HG02840 (cell line): Measurements from ENCODE around the gene CDH8.

Source experiments
- ATAC-seq: cut with Tn5 transposase; IDR thresholded peaks from one replicate; pipeline ENCODE4 v1.9.1; 2021; ENCODE audit warnings: mild to moderate bottlenecking, moderate library complexity, moderate number of reproducible peaks; ENCODE audit not compliant: unreplicated experiment, low FRiP score

CDH8 gene

GRCh38 chr16:62036101-62036801, at the start of gene CDH8:
CDH8 (minus strand) TSS chr16:62036438; CDS start chr16:62021403, 15,035 bp downstream.
- no peak for ATAC-seq

- ATAC-seq, result no peak
Measured at GRCh38 chr16:62079236-62079635, 43.0 kb upstream of the CDH8 start.

DNA sequence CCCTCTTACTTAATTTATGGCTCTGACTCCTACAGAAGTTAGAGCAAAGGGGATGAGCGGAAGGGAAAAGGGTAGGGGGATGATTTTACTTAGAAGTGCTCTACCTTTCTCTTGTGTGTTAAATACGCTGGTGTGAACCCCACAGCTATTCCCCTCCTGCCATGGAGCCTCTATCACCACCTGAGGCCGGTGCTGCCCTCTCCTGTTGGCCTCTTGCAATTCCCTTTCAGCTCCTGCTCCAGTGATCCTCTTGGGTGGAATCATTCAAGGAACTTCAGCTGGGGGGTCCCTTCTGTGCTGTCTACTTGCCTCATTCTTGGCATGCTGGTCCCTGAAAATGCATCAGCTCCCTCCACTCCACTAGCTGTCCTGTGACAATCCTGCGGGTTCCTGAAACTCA, 41.8 kb upstream of the CDH8 start:
- ATAC-seq, result no peak

- ATAC-seq, result no peak
Measured at GRCh38 chr16:62076886-62077285, 40.6 kb upstream of the CDH8 start.

GRCh38 chr16:62068747-62069146, 32.5 kb upstream of the CDH8 start:
- ATAC-seq, result no peak

DNA sequence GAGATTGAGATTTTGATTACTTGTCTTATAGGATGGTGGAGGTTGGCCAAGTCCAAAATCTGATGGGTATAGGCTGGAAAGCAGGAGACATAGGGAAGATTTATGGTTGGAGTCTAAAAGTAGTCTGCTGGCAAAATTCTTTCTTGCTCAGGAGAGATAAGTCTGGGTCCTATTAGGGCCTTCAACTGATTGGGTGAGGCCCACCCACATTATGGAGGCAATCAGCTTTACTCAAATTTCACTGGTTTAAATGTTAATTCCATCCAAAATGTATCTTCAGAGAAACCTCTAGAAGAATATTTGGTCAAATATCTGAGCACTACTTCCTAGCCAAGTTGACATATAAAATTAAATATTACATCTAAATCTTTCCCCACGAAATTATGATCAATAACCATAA, 31.7 kb upstream of the CDH8 start:
- no peak for ATAC-seq

DNA sequence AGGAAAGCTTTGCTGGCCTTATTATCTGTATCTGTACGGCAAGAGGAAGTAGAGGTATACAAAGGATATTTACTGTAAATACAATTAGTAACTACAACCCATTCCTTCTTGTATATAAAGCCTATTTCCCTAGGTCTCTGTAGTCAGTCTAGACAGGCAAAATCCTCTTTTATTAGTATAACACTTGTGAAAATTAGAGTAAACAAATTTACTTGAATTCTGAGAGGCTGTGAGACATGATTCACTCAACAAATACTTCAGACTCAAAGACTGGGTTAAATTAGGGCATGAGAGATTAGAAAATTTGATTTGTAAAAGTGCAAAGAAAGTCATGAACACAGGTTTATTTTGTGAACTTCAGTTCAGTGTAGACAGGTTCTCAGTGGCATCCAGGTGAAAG, 30.9 kb upstream of the CDH8 start:
- ATAC-seq, result no peak

- no peak for ATAC-seq
Measured at GRCh38 chr16:62066747-62067146, 30.5 kb upstream of the CDH8 start.

DNA sequence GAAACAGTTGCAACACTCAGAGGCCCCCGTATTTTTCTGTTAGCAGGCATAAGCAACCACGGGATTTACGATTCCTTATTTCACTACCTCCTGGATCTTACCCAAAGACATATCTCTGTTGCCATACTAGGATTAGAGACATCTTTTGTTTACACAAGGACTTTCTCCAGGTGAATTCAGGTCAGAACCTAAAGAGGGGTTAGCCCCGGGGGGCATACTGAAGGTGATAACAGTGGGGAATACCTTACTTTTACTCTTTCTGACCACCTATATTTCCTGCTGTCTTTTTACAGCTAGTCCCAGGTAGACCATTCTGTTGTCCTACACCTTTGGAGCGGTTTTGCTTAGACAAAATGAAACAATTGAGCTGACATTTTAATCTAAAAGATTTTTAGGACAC, 27.9 kb upstream of the CDH8 start:
- ATAC-seq, result no peak

DNA sequence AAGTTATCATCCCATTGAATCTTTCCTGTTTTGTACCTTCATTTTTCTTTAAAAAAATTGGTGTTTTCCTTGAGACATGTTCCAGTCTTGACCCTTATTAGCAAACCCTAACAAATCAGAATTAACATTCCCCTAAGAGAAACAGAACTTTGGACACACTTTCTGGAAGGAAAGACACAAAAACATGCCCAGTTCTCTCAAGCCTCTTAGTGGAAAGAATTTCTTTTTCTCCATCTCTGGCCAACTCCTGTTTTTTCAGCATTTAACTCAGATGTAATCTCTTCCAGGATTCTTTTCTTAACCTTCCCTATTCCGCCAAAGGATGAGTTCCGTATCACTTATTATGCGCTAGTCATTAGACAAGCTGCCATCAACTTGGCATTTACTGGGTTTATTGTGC, 23.9 kb upstream of the CDH8 start:
- no peak for ATAC-seq

DNA sequence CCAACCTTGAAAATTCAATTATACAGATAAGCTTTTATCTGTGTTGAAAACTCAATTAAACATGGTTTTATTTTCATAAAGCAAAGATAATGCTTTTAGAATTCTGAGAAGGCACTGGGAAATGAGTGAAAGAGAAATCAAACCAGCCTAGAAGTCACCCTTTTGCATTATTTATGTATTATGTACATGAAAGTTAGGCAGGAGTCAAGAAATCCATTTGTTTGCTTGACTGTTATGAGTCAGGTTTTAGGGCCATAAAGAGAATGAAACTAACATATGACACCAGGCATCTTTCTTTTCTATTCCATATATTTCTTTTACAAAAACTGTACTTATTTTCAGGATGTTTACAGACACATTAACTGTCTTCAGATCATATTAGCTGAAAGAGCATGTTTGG, 23.3 kb upstream of the CDH8 start:
- no peak for ATAC-seq

GRCh38 chr16:62058412-62058811, 22.2 kb upstream of the CDH8 start:
- no peak for ATAC-seq

- no peak for ATAC-seq
Measured at GRCh38 chr16:62051942-62052341, 15.7 kb upstream of the CDH8 start.

DNA sequence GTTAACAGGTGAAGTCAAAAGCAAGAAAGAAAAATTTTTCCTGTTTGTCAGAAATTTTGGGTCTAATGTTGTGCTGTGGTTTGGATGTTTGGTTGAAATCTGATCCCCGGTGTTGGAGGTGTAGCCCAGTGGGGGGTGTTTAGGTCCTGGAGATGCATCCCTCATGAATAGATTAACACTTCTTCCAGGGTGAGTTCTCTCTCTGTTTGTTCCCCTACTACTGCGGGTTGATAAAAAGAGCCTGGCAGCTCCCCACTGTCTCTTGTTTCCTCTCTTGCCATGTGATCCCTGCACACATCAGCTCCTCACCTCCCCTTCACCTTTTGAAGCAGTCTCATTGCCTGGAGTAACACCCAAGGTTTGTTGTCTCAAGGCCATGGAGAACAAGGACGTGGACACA, 14.6 kb upstream of the CDH8 start:
- ATAC-seq, result no peak

DNA sequence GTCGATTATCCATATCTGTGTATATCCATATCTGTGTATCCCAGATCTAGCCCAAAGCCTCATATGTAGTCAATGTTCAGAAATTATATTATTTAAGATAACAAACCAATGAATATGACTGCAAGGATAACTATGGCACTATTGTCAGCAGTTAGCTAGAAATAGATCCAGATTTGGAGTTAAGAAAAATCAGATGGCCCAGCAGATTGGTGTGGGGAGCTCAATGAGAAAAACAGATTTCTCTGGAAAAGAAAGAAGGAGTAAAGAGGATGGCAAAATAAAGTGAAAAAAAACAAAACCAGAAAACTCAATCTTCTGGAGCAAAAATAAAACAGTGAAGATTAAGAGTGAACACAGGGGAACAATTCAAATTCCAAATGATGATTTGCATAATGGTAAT, 10.6 kb upstream of the CDH8 start:
- ATAC-seq, result no peak

DNA sequence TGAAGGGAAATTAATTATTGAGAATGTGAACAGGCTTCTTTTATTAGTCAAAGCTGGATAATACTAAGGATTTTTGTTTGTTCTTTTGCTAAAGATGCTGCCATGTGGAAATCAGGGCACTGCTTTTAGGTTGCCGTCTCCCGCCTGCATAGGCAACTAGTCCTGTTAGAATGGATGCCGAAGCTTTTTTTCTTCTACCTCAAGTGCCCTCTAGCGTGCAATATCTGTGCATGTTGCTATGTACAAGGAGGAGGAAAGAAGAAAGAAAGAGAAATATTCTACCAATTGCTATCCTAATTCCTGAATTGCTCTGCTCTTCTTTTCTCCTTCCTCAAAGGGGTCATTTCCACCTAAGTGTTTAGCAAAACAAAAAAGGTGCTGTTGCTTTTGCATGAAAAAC, 5.2 kb upstream of the CDH8 start:
- ATAC-seq, result no peak

DNA sequence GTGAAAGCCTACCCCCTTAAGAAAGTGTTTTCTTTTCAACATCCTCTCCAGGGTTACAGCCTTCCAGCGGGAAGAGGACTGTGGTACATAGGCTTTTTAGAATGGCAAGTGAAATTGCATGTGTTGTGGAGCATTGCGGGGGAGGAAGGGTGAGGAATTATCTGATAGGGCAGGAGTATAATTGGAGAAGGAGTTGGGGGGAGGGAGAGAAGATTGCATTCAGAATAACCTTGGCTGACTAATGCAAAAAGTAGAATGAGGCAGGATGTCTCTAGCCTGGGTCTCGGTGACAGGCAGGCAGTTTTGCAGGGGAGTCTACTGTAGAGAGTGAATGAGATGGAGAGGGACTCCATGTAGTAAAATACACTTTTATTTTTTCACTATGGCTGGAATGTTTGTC, 2.4 kb upstream of the CDH8 start:
- ATAC-seq, result no peak

GRCh38 chr16:62038225-62038624, 2.0 kb upstream of the CDH8 start:
- no peak for ATAC-seq

GRCh38 chr16:62036802-62037135, 531 bp upstream of the CDH8 start:
- ATAC-seq, result no peak

DNA sequence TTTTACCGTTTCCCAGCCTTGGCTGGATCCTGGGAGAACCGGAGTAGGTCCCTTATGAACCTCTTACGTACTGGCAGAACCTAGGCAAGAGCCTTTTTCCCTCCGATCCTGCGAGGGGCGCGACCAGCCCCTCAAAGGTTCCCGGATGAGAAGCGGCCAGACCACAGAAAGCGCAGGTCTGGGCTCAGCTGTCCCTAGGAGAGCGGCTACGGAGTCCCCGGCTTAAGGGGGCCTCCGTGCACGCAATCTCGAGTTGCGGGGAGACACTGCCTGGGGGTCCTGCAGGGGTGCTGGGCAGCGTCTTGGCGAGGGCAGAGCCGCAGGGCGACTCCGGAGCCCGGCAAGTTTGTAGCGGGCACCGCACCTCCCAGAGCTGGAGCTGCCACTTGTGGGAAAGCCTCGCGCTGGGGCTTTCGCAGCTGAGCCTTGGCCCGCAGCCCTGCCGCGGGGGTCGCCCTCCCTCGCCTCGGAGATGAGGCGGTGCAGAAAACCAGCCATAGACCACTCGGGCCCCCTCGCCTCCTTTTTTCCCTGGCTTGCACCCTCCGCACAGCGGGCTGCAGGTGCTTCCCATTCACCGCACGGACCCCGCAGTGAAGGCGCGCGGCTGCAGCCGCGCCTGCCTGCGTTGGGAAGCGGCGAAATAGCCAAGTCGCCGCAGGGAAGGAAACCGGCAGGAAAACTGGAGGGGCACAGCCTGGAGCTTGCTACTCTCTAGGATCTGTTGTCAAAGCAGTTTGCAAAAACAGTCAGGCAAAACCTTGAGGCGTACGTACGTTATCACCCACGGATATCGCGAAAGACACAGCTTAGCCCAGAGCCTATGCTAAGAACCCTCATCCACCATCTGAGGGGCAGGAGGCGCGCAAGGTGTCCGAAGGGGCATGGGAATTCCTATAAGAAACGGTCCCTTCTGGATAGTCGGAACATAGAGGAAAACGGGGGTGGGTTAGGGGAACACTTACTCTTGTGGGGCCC, 834 bp downstream of the CDH8 start:
- no peak for ATAC-seq

GRCh38 chr16:62034231-62035114, 1.8 kb downstream of the CDH8 start:
- ATAC-seq, result no peak
